H1 (cell line): Measurements from ENCODE around the gene LRRC42. TPM values are rescaled to one million over a fixed set of nuclear protein-coding genes. Genes with fewer than 3 reads are reported as not detected.

Experiments used
- CTCF ChIA-PET: fragments of 300-600 bp; sonication (Branson Sonifier 250); formaldehyde crosslinking; loops from one replicate; lab custom pipeline; 2021; ENCODE audit not compliant: partially characterized antibody; lab: Charles Lee
- POLR2A ChIA-PET: fragments of 300-600 bp; sonication (Branson Sonifier 250); formaldehyde crosslinking; loops from one replicate; lab custom pipeline; 2021; ENCODE audit warnings: inconsistent platforms; ENCODE audit not compliant: partially characterized antibody; lab: Charles Lee
- DNase-seq, 2 experiments: peaks; one replicate each; pipeline versions ENCODE4 v3.0.0 to v3.0.0-alpha.2; 2010 to 2022; ENCODE audit warnings: low spot score in 2 of 2, low read depth in 1 of 2, mixed read lengths in 1 of 2
- FAIRE-seq: peaks from 2 replicates; lab custom pipeline; 2011; peaks lifted over from hg19 to GRCh38; lab: Jason Lieb, UNC
- H2AFZ ChIP-seq: 2 replicates; pipeline ENCODE4 v1.8.1; 2012; ENCODE audit warnings: low read length, inconsistent platforms
- H2AK5ac ChIP-seq: 2 replicates; pipeline ENCODE4 v1.6.1; 2013; ENCODE audit warnings: low read depth, low read length
- H2BK120ac ChIP-seq: replicated peaks from 2 replicates; pipeline ENCODE3; 2013; ENCODE audit warnings: low read depth, low read length, inconsistent platforms
- H2BK12ac ChIP-seq: 2 replicates; pipeline ENCODE4 v1.6.1; 2013; ENCODE audit warnings: low read depth, low read length
- H2BK15ac ChIP-seq: 2 replicates; pipeline ENCODE4 v1.6.1; 2013; ENCODE audit warnings: low read length
- H2BK20ac ChIP-seq: 2 replicates; pipeline ENCODE4 v1.6.1; 2013; ENCODE audit warnings: low read length
- H2BK5ac ChIP-seq: 2 replicates; pipeline ENCODE4 v1.6.1; 2013; ENCODE audit warnings: low read depth, low read length
- H3K14ac ChIP-seq: 2 replicates; pipeline ENCODE4 v1.6.1; 2013; ENCODE audit warnings: inconsistent platforms; ENCODE audit not compliant: insufficient read length
- H3K18ac ChIP-seq: 2 replicates; pipeline ENCODE4 v1.6.1; 2013; ENCODE audit warnings: low read length; ENCODE audit errors: extremely low read depth
- H3K23ac ChIP-seq: 2 replicates; pipeline ENCODE4 v1.6.1; 2013; ENCODE audit warnings: inconsistent platforms; ENCODE audit not compliant: insufficient read length
- H3K23me2 ChIP-seq: 2 replicates; pipeline ENCODE4 v1.6.1; 2013; ENCODE audit warnings: low read depth, low read length
- H3K27ac ChIP-seq: 2 replicates; pipeline ENCODE4 v1.6.1; 2011; ENCODE audit warnings: low read depth, low read length, inconsistent platforms
- H3K27me3 ChIP-seq, 4 experiments: replicated peaks in 1 of 4; 1 replicate in 1 of 4; 2 replicates in 3 of 4; pipeline versions ENCODE4 v1.6.1 to v1.8.1; 2011 to 2013; ENCODE audit warnings: low read length in 3 of 4, mild to moderate bottlenecking in 3 of 4, inconsistent platforms in 2 of 4, mixed read lengths in 2 of 4, moderate library complexity in 1 of 4; ENCODE audit not compliant: control insufficient read depth in 3 of 4, insufficient read depth in 3 of 4; ENCODE audit errors: extremely low read depth in 1 of 4
- H3K36me3 ChIP-seq, 4 experiments: 2 replicates each; pipeline versions ENCODE4 v1.6.1 to v1.8.1; 2011 to 2013; ENCODE audit warnings: mild to moderate bottlenecking in 4 of 4, low read length in 3 of 4, moderate library complexity in 2 of 4, control low read depth in 1 of 4, inconsistent platforms in 1 of 4; ENCODE audit not compliant: insufficient read depth in 4 of 4, control insufficient read depth in 2 of 4
- H3K4ac ChIP-seq: replicated peaks from 2 replicates; pipeline ENCODE3; 2013; ENCODE audit warnings: low read length, low read depth, mixed read lengths, inconsistent platforms; ENCODE audit not compliant: insufficient read length
- H3K4me1 ChIP-seq, 4 experiments: replicated peaks in 1 of 4; 1 replicate in 1 of 4; 2 replicates in 3 of 4; pipeline versions ENCODE4 v1.6.1 to v1.8.1; 2011 to 2013; ENCODE audit warnings: low read length in 3 of 4, inconsistent platforms in 2 of 4, mixed read lengths in 1 of 4; ENCODE audit not compliant: insufficient read depth in 4 of 4, control insufficient read depth in 3 of 4
- H3K4me2 ChIP-seq, 2 experiments: 2 replicates each; pipeline versions ENCODE4 v1.6.1 to v1.8.1; 2011 to 2013; ENCODE audit warnings: low read depth in 2 of 2, low read length in 2 of 2, control low read depth in 1 of 2, inconsistent platforms in 1 of 2, mild to moderate bottlenecking in 1 of 2; ENCODE audit not compliant: insufficient read depth in 1 of 2
- H3K4me3 ChIP-seq, 4 experiments: fragments of 200-600, 300-600 bp in 1 of 4; sonication (generic), shearing (Covaris generic), sonication (Bioruptor Twin) in 1 of 4; 2 replicates each; pipeline versions ENCODE4 v1.5.1 to v1.8.1; 2011 to 2016; ENCODE audit warnings: low read length in 4 of 4, low read depth in 3 of 4, control low read depth in 2 of 4, inconsistent platforms in 2 of 4, mild to moderate bottlenecking in 2 of 4, mixed read lengths in 1 of 4, moderate library complexity in 1 of 4; ENCODE audit not compliant: insufficient read depth in 2 of 4; ENCODE audit errors: extremely low read depth in 1 of 4
- H3K56ac ChIP-seq: replicated peaks from 2 replicates; pipeline ENCODE3; 2013; ENCODE audit warnings: low read depth, mild to moderate bottlenecking, mixed read lengths, low read length, inconsistent platforms; ENCODE audit not compliant: insufficient read length
- H3K79me1 ChIP-seq: 2 replicates; pipeline ENCODE4 v1.6.1; 2013; ENCODE audit warnings: low read depth, low read length, control low read depth
- H3K79me2 ChIP-seq, 2 experiments: 2 replicates each; pipeline versions ENCODE4 v1.6.1 to v1.8.1; 2012 to 2013; ENCODE audit warnings: low read length in 2 of 2, mild to moderate bottlenecking in 2 of 2, inconsistent platforms in 1 of 2; ENCODE audit not compliant: insufficient read depth in 2 of 2, control insufficient read depth in 1 of 2
- H3K9ac ChIP-seq, 4 experiments: replicated peaks in 1 of 4; 1 replicate in 1 of 4; 2 replicates in 3 of 4; pipeline versions ENCODE4 v1.6.1 to v1.8.1; 2011 to 2013; ENCODE audit warnings: low read depth in 3 of 4, low read length in 3 of 4, control low read depth in 2 of 4, mild to moderate bottlenecking in 2 of 4, moderate library complexity in 2 of 4, inconsistent platforms in 1 of 4; ENCODE audit errors: extremely low read depth in 1 of 4
- H3K9me3 ChIP-seq, 2 experiments: 2 replicates each; pipeline versions ENCODE4 v1.6.1 to v1.8.1; 2012 to 2013; ENCODE audit warnings: mild to moderate bottlenecking in 2 of 2, moderate library complexity in 2 of 2, control low read depth in 1 of 2, inconsistent platforms in 1 of 2, low read depth in 1 of 2, low read length in 1 of 2, mixed read lengths in 1 of 2; ENCODE audit not compliant: insufficient read depth in 2 of 2
- H4K20me1 ChIP-seq, 2 experiments: replicated peaks in 1 of 2; 2 replicates each; pipeline versions ENCODE3 to v1.8.1; 2011 to 2013; ENCODE audit warnings: inconsistent platforms in 2 of 2, low read length in 2 of 2, mild to moderate bottlenecking in 1 of 2; ENCODE audit not compliant: insufficient read depth in 2 of 2, control insufficient read depth in 1 of 2
- H4K5ac ChIP-seq: 2 replicates; pipeline ENCODE4 v1.6.1; 2013; ENCODE audit warnings: low read length, low read depth, mixed read lengths, inconsistent platforms; ENCODE audit not compliant: insufficient read length
- H4K8ac ChIP-seq: 2 replicates; pipeline ENCODE4 v1.8.0; 2013; ENCODE audit warnings: mild to moderate bottlenecking, moderate library complexity, low read length, inconsistent platforms; ENCODE audit not compliant: insufficient read depth; ENCODE audit errors: extremely low read depth
- H4K91ac ChIP-seq: replicated peaks from 2 replicates; pipeline ENCODE3; 2013; ENCODE audit warnings: low read length, mixed read lengths, inconsistent platforms; ENCODE audit not compliant: insufficient read length
- CBX8 ChIP-seq: fragments of 300-800, 300-1000 bp; sonication (generic); IDR thresholded peaks from 2 replicates; pipeline ENCODE4 v1.7.1; 2016; ENCODE audit warnings: low read depth, low read length, borderline replicate concordance
- CEBPB ChIP-seq: IDR thresholded peaks from 2 replicates; pipeline ENCODE4 v1.6.1; 2012; ENCODE audit warnings: low read depth, low read length
- EZH2 ChIP-seq: fragments of 200-600 bp; sonication (generic); IDR thresholded peaks from 2 replicates; pipeline ENCODE4 v1.7.1; 2012; ENCODE audit warnings: low read depth, mild to moderate bottlenecking, moderate library complexity, low read length, inconsistent platforms; ENCODE audit not compliant: severe bottlenecking
- FOSL1 ChIP-seq: IDR thresholded peaks from 2 replicates; pipeline ENCODE4 v1.6.1; 2011; ENCODE audit warnings: mild to moderate bottlenecking, low read depth, low read length, moderate library complexity; ENCODE audit not compliant: insufficient read depth
- JUN ChIP-seq: IDR thresholded peaks from 2 replicates; pipeline ENCODE4 v1.6.1; 2011; ENCODE audit warnings: low read depth, mild to moderate bottlenecking, improper control_type of control experiment, low read length
- RBBP5 ChIP-seq: IDR thresholded peaks from 2 replicates; pipeline ENCODE4 v1.7.1; 2012; ENCODE audit warnings: low read depth, mild to moderate bottlenecking, inconsistent platforms, low read length, moderate library complexity, borderline replicate concordance
- YY1 ChIP-seq: IDR thresholded peaks from 2 replicates; pipeline ENCODE4 v1.6.1; 2011; ENCODE audit warnings: low read depth, mild to moderate bottlenecking, low read length
- WGBS, 2 experiments: shearing (Covaris generic) in 1 of 2; methylation state at CpG; one replicate each; pipeline versions ENCODE4 v1.1.6 to v1.1.7; 2013 to 2015; ENCODE audit warnings: low lambda C conversion rate in 2 of 2, mixed read lengths in 2 of 2, inconsistent platforms in 1 of 2, low coverage in 1 of 2, missing lambda C conversion rate in 1 of 2; ENCODE audit not compliant: insufficient replicate concordance in 2 of 2, insufficient coverage in 1 of 2, insufficient read length in 1 of 2; ENCODE audit errors: extremely low coverage in 1 of 2, missing lambda C conversion rate in 1 of 2; 5-methylcytosine and 5-hydroxymethylcytosine counted together
- polyA plus RNA-seq, 7 experiments: library from polyadenylated mRNA; depleted of rRNA in 3 of 7; stranded (reverse) in 5 of 7; unstranded in 2 of 7; fragments of >200 nt in 5 of 7; fragments of 200-250 nt in 2 of 7; gene quantifications; 1 replicate in 5 of 7; 2 replicates in 1 of 7; 4 replicates in 1 of 7; pipeline versions ENCODE4 v1.2.1 to v1.2.3, GENCODE V29; 2011 to 2013; ENCODE audit warnings: missing spikeins in 2 of 7, mixed read lengths in 2 of 7
- total RNA-seq: library from RNA; stranded (reverse); fragmentation: NEBNext Ultra II Directional; extraction: Animal tissue kit (Norgen Biotek cat#: 25700); gene quantifications from 2 replicates; pipeline ENCODE4 v1.2.1, GENCODE V29; 2021

The LRRC42 gene
- total and polyA plus RNA-seq, 2 of the 8 experiments (the other 6 are each of a cell fraction or from before 2014, with no cell fraction given): 38.2 to 54.1 TPM

- Histone ChIP-seq H3K9ac (no peak overlapping the region), H3K4me1 (no peaks in the 10 kb centered on the region), H3K27me3 (no peaks in the 10 kb centered on the region), H3K14ac (no peak overlapping the region), H2BK20ac (no peak overlapping the region), H3K4me3 (no peak overlapping the region), H4K5ac (no peak overlapping the region), H3K18ac (no peak overlapping the region)
- CTCF ChIA-PET: interaction anchor here (0.7 kb wide), 1 partner anchor 16 kb away, joined by 4 read pairs; no protein-coding TSS in a partner anchor
- no peak for TF ChIP-seq EZH2
- TF ChIP-seq CEBPB: 0 out of 2 replicates have a peak, but pooled peaks have one; percentile 3
- TF ChIP-seq YY1: no peak
- no peak for TF ChIP-seq FOSL1
- no peak for TF ChIP-seq RBBP5
- no peak for TF ChIP-seq JUN
- TF ChIP-seq CBX8: no peak
- TF ChIP-seq, all 59 proteins: peak for 1
- H3K23ac ChIP-seq: no peak overlapping the region
- H2BK15ac ChIP-seq: no peak overlapping the region
- H2AK5ac ChIP-seq: no peak overlapping the region
- no peaks in the 10 kb centered on the region for H3K23me2 ChIP-seq
- H2AFZ ChIP-seq: no peak overlapping the region
- H3K79me2 ChIP-seq: no peaks in the 10 kb centered on the region
- H3K56ac ChIP-seq: no peak overlapping the region
- POLR2A ChIA-PET: no interaction called here
- no peak overlapping the region for H2BK120ac ChIP-seq
- no peaks in the 10 kb centered on the region for H3K79me1 ChIP-seq
- H3K9me3 ChIP-seq: peaks cover 0 to 3% of the 10 kb centered on the region in 2 experiments; a peak in 1 of 4 replicates
- H4K20me1 ChIP-seq: no peaks in the 10 kb centered on the region
- H3K4ac ChIP-seq: no peak overlapping the region
- FAIRE-seq (no peak), DNase-seq (no peak)
- no peak overlapping the region for H3K4me2 ChIP-seq
- H2BK12ac ChIP-seq: no peak overlapping the region
- no peak overlapping the region for H4K91ac ChIP-seq
- H3K36me3 ChIP-seq: no peaks in the 10 kb centered on the region
- H2BK5ac ChIP-seq: no peak overlapping the region
- no peak overlapping the region for H4K8ac ChIP-seq
- WGBS, 2 experiments: 95% methylated on average over 1 of the region's 1 CpG; no CpG with 5 or more reads in 1 of the 2 experiments
- no peak overlapping the region for H3K27ac ChIP-seq
Measured at GRCh38 chr1:53995683-53996082, 49.5 kb downstream of the LRRC42 start.
